CD14-positive monocyte (primary cell): ENCODE measurements around the gene TFB1M. TPM values are rescaled to one million over a fixed set of nuclear protein-coding genes. Genes with fewer than 3 reads are reported as not detected.

Source experiments
- DNase-seq, 3 donors: peaks; one replicate each; pipeline ENCODE4 v3.0.0-alpha.2; 2011 to 2022
- H2AFZ ChIP-seq: 2 replicates; pipeline ENCODE4 v1.6.0; 2012; ENCODE audit warnings: mild to moderate bottlenecking, low read depth, low read length, inconsistent platforms; ENCODE audit not compliant: insufficient read depth, poor library complexity, severe bottlenecking
- H3K27ac ChIP-seq, 2 donors: 1 replicate in 1 of 2; 2 replicates in 1 of 2; pipeline ENCODE4 v1.5.1; 2012 to 2013; ENCODE audit warnings: low read length in 2 of 2, control low read depth in 1 of 2, inconsistent platforms in 1 of 2, low read depth in 1 of 2, mild to moderate bottlenecking in 1 of 2
- H3K27me3 ChIP-seq, 2 donors: one replicate each; pipeline versions ENCODE4 v1.6.0 to v1.6.1; 2011 to 2013; ENCODE audit warnings: low read length in 2 of 2; ENCODE audit not compliant: control insufficient read depth in 2 of 2, insufficient read depth in 2 of 2
- H3K36me3 ChIP-seq, 2 donors: replicated peaks in 1 of 2; 1 replicate in 1 of 2; 2 replicates in 1 of 2; pipeline versions ENCODE4 v1.5.1 to v1.6.1; 2012 to 2013; ENCODE audit warnings: low read length in 2 of 2, control low read depth in 1 of 2, inconsistent platforms in 1 of 2, mild to moderate bottlenecking in 1 of 2; ENCODE audit not compliant: insufficient read depth in 2 of 2, control insufficient read depth in 1 of 2
- H3K4me1 ChIP-seq, 2 donors: 1 replicate in 1 of 2; 2 replicates in 1 of 2; pipeline versions ENCODE4 v1.5.1 to v1.6.1; 2012 to 2013; ENCODE audit warnings: low read length in 2 of 2, control low read depth in 1 of 2, inconsistent platforms in 1 of 2, mild to moderate bottlenecking in 1 of 2, moderate library complexity in 1 of 2; ENCODE audit not compliant: insufficient read depth in 2 of 2, control insufficient read depth in 1 of 2
- H3K4me2 ChIP-seq: replicated peaks from 2 replicates; pipeline ENCODE3; 2012; ENCODE audit warnings: low read length, moderate library complexity, mild to moderate bottlenecking; ENCODE audit not compliant: poor library complexity, severe bottlenecking; ENCODE audit errors: extremely low read depth
- H3K4me3 ChIP-seq, 3 experiments: fragments of 200-600 bp in 1 of 3; sonication (generic) in 1 of 3; replicated peaks in 1 of 3; 1 replicate in 2 of 3; 2 replicates in 1 of 3; pipeline ENCODE4 v1.5.1; 2011 to 2013; ENCODE audit warnings: low read length in 3 of 3, mild to moderate bottlenecking in 3 of 3, control low read depth in 2 of 3, low read depth in 2 of 3, inconsistent platforms in 1 of 3, moderate library complexity in 1 of 3
- H3K79me2 ChIP-seq: 2 replicates; pipeline ENCODE4 v1.6.0; 2012; ENCODE audit warnings: mild to moderate bottlenecking, control low read depth, inconsistent platforms, low read length, moderate library complexity; ENCODE audit not compliant: insufficient read depth
- H3K9ac ChIP-seq: 2 replicates; pipeline ENCODE4 v1.6.0; 2017; ENCODE audit warnings: low read length, mild to moderate bottlenecking; ENCODE audit not compliant: insufficient read depth, poor library complexity, severe bottlenecking
- H3K9me3 ChIP-seq, 2 donors: replicated peaks in 1 of 2; 1 replicate in 1 of 2; 2 replicates in 1 of 2; pipeline versions ENCODE4 v1.5.1 to v1.6.1; 2012 to 2013; ENCODE audit warnings: low read length in 2 of 2, control low read depth in 1 of 2; ENCODE audit not compliant: control insufficient read depth in 1 of 2, insufficient read depth in 1 of 2
- H4K20me1 ChIP-seq: 2 replicates; pipeline ENCODE4 v1.6.0; 2012; ENCODE audit warnings: mild to moderate bottlenecking, low read length, control low read depth, moderate library complexity; ENCODE audit not compliant: insufficient read depth
- H3K27ac Mint-ChIP-seq, 7 donors: one replicate each; pipeline ENCODE4 v1.8.0; 2020; ENCODE audit warnings: mild to moderate bottlenecking in 7 of 7, mixed read lengths in 7 of 7, moderate library complexity in 6 of 7, inconsistent platforms in 2 of 7
- H3K27me3 Mint-ChIP-seq, 3 donors: one replicate each; pipeline ENCODE4 v1.8.0; 2021 to 2022; ENCODE audit warnings: low read depth in 3 of 3, mild to moderate bottlenecking in 3 of 3, mixed read lengths in 3 of 3, moderate library complexity in 3 of 3, inconsistent platforms in 1 of 3
- H3K36me3 Mint-ChIP-seq, 2 donors: one replicate each; pipeline ENCODE4 v1.8.0; 2020; ENCODE audit warnings: mixed read lengths in 2 of 2, inconsistent platforms in 1 of 2, mild to moderate bottlenecking in 1 of 2
- H3K4me1 Mint-ChIP-seq: one replicate; pipeline ENCODE4 v1.8.0; 2020; ENCODE audit warnings: mild to moderate bottlenecking, mixed read lengths
- H3K4me3 Mint-ChIP-seq, 2 donors: one replicate each; pipeline ENCODE4 v1.8.0; 2020; ENCODE audit warnings: mild to moderate bottlenecking in 2 of 2, mixed read lengths in 2 of 2, moderate library complexity in 1 of 2
- H3K9me3 Mint-ChIP-seq, 7 donors: one replicate each; pipeline ENCODE4 v1.8.0; 2020 to 2022; ENCODE audit warnings: mixed read lengths in 7 of 7, mild to moderate bottlenecking in 6 of 7, moderate library complexity in 6 of 7, inconsistent platforms in 2 of 7
- WGBS: methylation state at CpG from one replicate; pipeline ENCODE4 v1.1.5; 2013; ENCODE audit warnings: missing lambda C conversion rate; ENCODE audit not compliant: insufficient coverage; 5-methylcytosine and 5-hydroxymethylcytosine counted together
- intact Hi-C, 2 donors: fragments of 100-400 bp; cut with micrococcal nuclease; formaldehyde crosslinking; loops; one replicate each; pipeline versions ENCODE4 v1.15.0 to v1.15.1; 2023
- polyA plus RNA-seq, 3 donors: library from polyadenylated mRNA; depleted of rRNA in 1 of 3; unstranded in 2 of 3; stranded (reverse) in 1 of 3; fragments of 300-500 nt in 2 of 3; fragments of >200 nt in 1 of 3; fragmentation: Illumina TruSeq in 2 of 3; gene quantifications; 1 replicate in 2 of 3; 2 replicates in 1 of 3; pipeline ENCODE4 v1.2.3, GENCODE V29; 2012 to 2021
- TF ChIP-seq, protein P1 (sequence below): fragments of 200-600 bp; IDR thresholded peaks from one replicate; pipeline ENCODE4 v1.8.0; 2022; ENCODE audit warnings: antibody characterized with exemption, mild to moderate bottlenecking

Gene TFB1M
- polyA plus RNA-seq, 3 donors = 4.8 to 5.4 (median 4.8) TPM

DNA sequence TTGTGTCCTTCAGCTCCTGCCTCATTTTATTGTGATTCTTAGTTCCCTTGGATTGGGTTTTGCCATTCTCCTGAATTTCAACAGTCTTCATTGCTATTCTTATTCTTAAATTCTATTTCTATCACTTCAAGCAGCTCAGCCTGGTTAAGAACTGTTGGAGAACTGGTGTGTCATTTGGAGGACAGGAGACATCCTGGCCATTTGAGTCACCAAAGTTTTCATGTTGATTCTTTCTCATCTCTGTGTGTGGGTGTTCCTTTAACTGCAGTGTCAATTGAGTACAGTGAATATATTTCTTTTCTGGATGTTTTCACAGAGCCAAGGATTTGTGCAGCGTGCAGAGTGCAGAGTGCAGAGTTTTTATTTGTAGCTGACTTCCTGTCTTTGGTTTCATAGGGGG, 33.5 kb upstream of the TFB1M start:
- Histone ChIP-seq H3K9ac (no peak overlapping the region), H3K4me2 (no peak overlapping the region), H3K36me3 (no peaks in the 10 kb centered on the region), H3K4me3 (no peak overlapping the region), H2AFZ (no peak overlapping the region), H3K27ac (no peak overlapping the region), H3K79me2 (no peaks in the 10 kb centered on the region), H4K20me1 (no peaks in the 10 kb centered on the region), H3K4me1 (no peaks in the 10 kb centered on the region), H3K27me3 (no peaks in the 10 kb centered on the region), H3K9me3 (peaks cover under 1 to 23% of the 10 kb centered on the region in 2 donors)
- H3K27ac Mint-ChIP-seq = no peak overlapping the region
- H3K27me3 Mint-ChIP-seq = peaks cover 0 to 2% (median 0%) of the 10 kb centered on the region in 3 donors
- intact Hi-C loops = no loop called here
- no peaks in the 10 kb centered on the region for H3K4me1 Mint-ChIP-seq
- peaks cover 27 to 36% (median 31%) of the 10 kb centered on the region in 7 donors for H3K9me3 Mint-ChIP-seq
- no peak overlapping the region for H3K4me3 Mint-ChIP-seq
- no peaks in the 10 kb centered on the region for H3K36me3 Mint-ChIP-seq
- 88% methylated on average over 1 of the region's 1 CpG for WGBS
- TF ChIP-seq, protein P1, sequence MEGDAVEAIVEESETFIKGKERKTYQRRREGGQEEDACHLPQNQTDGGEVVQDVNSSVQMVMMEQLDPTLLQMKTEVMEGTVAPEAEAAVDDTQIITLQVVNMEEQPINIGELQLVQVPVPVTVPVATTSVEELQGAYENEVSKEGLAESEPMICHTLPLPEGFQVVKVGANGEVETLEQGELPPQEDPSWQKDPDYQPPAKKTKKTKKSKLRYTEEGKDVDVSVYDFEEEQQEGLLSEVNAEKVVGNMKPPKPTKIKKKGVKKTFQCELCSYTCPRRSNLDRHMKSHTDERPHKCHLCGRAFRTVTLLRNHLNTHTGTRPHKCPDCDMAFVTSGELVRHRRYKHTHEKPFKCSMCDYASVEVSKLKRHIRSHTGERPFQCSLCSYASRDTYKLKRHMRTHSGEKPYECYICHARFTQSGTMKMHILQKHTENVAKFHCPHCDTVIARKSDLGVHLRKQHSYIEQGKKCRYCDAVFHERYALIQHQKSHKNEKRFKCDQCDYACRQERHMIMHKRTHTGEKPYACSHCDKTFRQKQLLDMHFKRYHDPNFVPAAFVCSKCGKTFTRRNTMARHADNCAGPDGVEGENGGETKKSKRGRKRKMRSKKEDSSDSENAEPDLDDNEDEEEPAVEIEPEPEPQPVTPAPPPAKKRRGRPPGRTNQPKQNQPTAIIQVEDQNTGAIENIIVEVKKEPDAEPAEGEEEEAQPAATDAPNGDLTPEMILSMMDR = no peak
- no peak for DNase-seq

DNA sequence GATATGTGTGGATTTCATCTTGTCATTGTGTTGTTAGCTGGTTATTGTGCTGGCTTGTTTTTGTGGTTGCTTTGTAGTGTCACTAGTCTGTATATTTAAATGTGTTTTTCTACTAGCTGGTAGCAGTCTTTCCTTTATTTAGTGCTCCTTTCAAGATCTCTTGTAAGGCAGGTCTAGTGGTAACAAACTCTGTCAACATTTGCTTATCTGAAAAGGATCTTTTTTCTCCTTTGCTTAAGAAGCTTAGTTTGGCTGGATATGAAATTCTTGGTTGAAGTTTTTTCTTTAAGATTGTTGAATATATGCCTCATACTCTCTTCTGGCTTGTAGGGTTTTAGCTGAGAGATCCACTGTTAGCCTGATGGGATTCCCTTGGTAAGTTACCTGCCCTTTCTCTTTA, 32.7 kb upstream of the TFB1M start:
- H3K27me3 Mint-ChIP-seq = peaks cover 0 to 2% (median 0%) of the 10 kb centered on the region in 3 donors
- no peaks in the 10 kb centered on the region for H3K36me3 ChIP-seq
- no peaks in the 10 kb centered on the region for H4K20me1 ChIP-seq
- peaks cover 24 to 36% (median 31%) of the 10 kb centered on the region in 7 donors for H3K9me3 Mint-ChIP-seq
- no peaks in the 10 kb centered on the region for H3K36me3 Mint-ChIP-seq
- H3K9ac ChIP-seq = no peak overlapping the region
- H3K9me3 ChIP-seq = peaks cover 0 to 23% of the 10 kb centered on the region in 2 donors
- no peaks in the 10 kb centered on the region for H3K4me1 ChIP-seq
- TF ChIP-seq, protein P1 = no peak
- H3K4me1 Mint-ChIP-seq = no peaks in the 10 kb centered on the region
- intact Hi-C loops = no loop called here
- no peak for DNase-seq
- H2AFZ ChIP-seq = no peak overlapping the region
- H3K27me3 ChIP-seq = no peaks in the 10 kb centered on the region
- no peak overlapping the region for H3K27ac Mint-ChIP-seq
- H3K4me3 ChIP-seq = no peak overlapping the region
- H3K4me3 Mint-ChIP-seq = no peak overlapping the region
- H3K27ac ChIP-seq = no peak overlapping the region
- no peak overlapping the region for H3K4me2 ChIP-seq
- no peaks in the 10 kb centered on the region for H3K79me2 ChIP-seq
